C4-2B (cell line): ENCODE data around the gene RPRD2.

Experiments used
- CTCF ChIP-seq: fragments of 450-650 bp; conservative IDR thresholded peaks from 2 replicates; pipeline ENCODE4 v1.5.1; 2017; ENCODE audit warnings: mild to moderate bottlenecking
- ZFX ChIP-seq: fragments of 450-650 bp; IDR thresholded peaks from 2 replicates; pipeline ENCODE4 v1.6.1; 2017

- TF ChIP-seq CTCF: no peak
- no peak for TF ChIP-seq ZFX
Observed at GRCh38 chr1:150332651-150333290, 31.2 kb upstream of the RPRD2 start.
